Transverse colon (tissue), 3 donors: ENCODE data around the gene DNAH7.

Experiments used
- CTCF ChIP-seq, 5 experiments: fragments of 200-600 bp in 3 of 5; fragments of 450-650 bp in 2 of 5; sonication (generic) in 3 of 5; IDR thresholded peaks; 1 replicate in 2 of 5; 2 replicates in 3 of 5; pipeline ENCODE4 v1.5.1; 2016 to 2017; ENCODE audit warnings: antibody characterized with exemption in 5 of 5, inconsistent platforms in 3 of 5, mild to moderate bottlenecking in 2 of 5, moderate library complexity in 1 of 5
- EP300 ChIP-seq: sonication (generic); formaldehyde crosslinking; IDR thresholded peaks from one replicate; pipeline ENCODE4 v1.6.1; 2017; ENCODE audit warnings: antibody characterized with exemption, low read depth
- POLR2A ChIP-seq: fragments of 450-650 bp; IDR thresholded peaks from one replicate; pipeline ENCODE4 v1.6.1; 2016; ENCODE audit warnings: antibody characterized with exemption, mild to moderate bottlenecking, moderate library complexity

- TF ChIP-seq CTCF (IDR thresholded peaks at IDR 0.05) (no peak), EP300 (no peak), POLR2A (no peak)
These were observed 286.5 kb downstream of the DNAH7 start for GRCh38 chr2:195782156-195782555.
